A549 (cell line): Measurements from ENCODE around the gene SORCS2. TPM values are rescaled to one million over a fixed set of nuclear protein-coding genes. Genes with fewer than 3 reads are reported as not detected.

Experiments used
- ATAC-seq, 2 experiments: fragments of 200-7000 bp in 1 of 2; fragments of >200 bp in 1 of 2; cut with Nextera tagmentation in 1 of 2; cut with Tn5 transposase in 1 of 2; 3 replicates each; pipeline versions ENCODE4 v1.8.0 to v1.9.1; 2018 to 2020; ENCODE audit warnings: mild to moderate bottlenecking in 1 of 2, moderate library complexity in 1 of 2
- CTCF ChIA-PET: fragments of 300-600 bp; sonication (Branson Sonifier 250); formaldehyde crosslinking; extraction: SDS; loops from one replicate; lab custom pipeline; 2021; ENCODE audit warnings: antibody characterized with exemption, inconsistent platforms; lab: Yijun Ruan, JAX
- POLR2A ChIA-PET: fragments of 350-600 bp; formaldehyde crosslinking; extraction: SDS; loops from one replicate; lab custom pipeline; 2021; ENCODE audit warnings: antibody characterized with exemption, inconsistent platforms; lab: Yijun Ruan, JAX
- DNase-seq, 2 experiments: peaks; one replicate each; pipeline versions ENCODE4 v3.0.0 to v3.0.0-alpha.2; 2011 to 2016; ENCODE audit warnings: low read depth in 1 of 2, low spot score in 1 of 2
- FAIRE-seq: peaks from 2 replicates; lab custom pipeline; 2011; peaks lifted over from hg19 to GRCh38; lab: Jason Lieb, UNC
- H3K27ac ChIP-seq, 2 experiments: fragments of >200 bp; sonication (Bioruptor Twin); formaldehyde crosslinking; 3 replicates each; pipeline ENCODE4 v1.5.1; 2016 to 2017
- H3K4me1 ChIP-seq: fragments of >200 bp; sonication (Bioruptor Twin); formaldehyde crosslinking; 3 replicates; pipeline ENCODE4 v1.6.1; 2016
- H3K4me2 ChIP-seq: fragments of >200 bp; sonication (Bioruptor Twin); formaldehyde crosslinking; 3 replicates; pipeline ENCODE4 v1.6.1; 2016
- H3K4me3 ChIP-seq: fragments of >200 bp; sonication (Bioruptor Twin); formaldehyde crosslinking; 3 replicates; pipeline ENCODE4 v1.5.1; 2016
- H3K9me3 ChIP-seq: fragments of >200 bp; sonication (Bioruptor Twin); formaldehyde crosslinking; 3 replicates; pipeline ENCODE4 v1.6.1; 2016
- ATOH8 ChIP-seq: fragments of 250-450 bp; sonication (Bioruptor Pico); IDR thresholded peaks from 2 replicates; pipeline ENCODE4 v1.5.0; 2020; ENCODE audit warnings: low read depth, mild to moderate bottlenecking, moderate library complexity
- BCL3 ChIP-seq: fragments of >200 bp; sonication (Bioruptor Twin); formaldehyde crosslinking; IDR thresholded peaks from 3 replicates; pipeline ENCODE4 v1.6.1; 2016
- CBX2 ChIP-seq: fragments of 200-600 bp; sonication (generic); IDR thresholded peaks from 2 replicates; pipeline ENCODE4 v1.6.1; 2016; ENCODE audit warnings: low read depth, mild to moderate bottlenecking, borderline replicate concordance
- CBX8 ChIP-seq: fragments of 200-600 bp; sonication (generic); IDR thresholded peaks from 2 replicates; pipeline ENCODE4 v1.6.1; 2016
- CEBPB ChIP-seq, 2 experiments: fragments of >200 bp in 1 of 2; sonication (Bioruptor Twin) in 1 of 2; formaldehyde crosslinking in 1 of 2; IDR thresholded peaks; 2 replicates each; pipeline ENCODE4 v1.6.1; 2012 to 2016
- CHD2 ChIP-seq: fragments of 150-350 bp; IDR thresholded peaks from 2 replicates; pipeline ENCODE4 v1.6.1; 2014; ENCODE audit warnings: low read length; ENCODE audit not compliant: partially characterized antibody
- CHD4 ChIP-seq: fragments of 200-600 bp; sonication (generic); IDR thresholded peaks from 2 replicates; pipeline ENCODE4 v1.6.1; 2016; ENCODE audit warnings: antibody characterized with exemption, mild to moderate bottlenecking, borderline replicate concordance
- CTCF ChIP-seq: fragments of >200 bp; sonication (Bioruptor Twin); formaldehyde crosslinking; IDR thresholded peaks from 3 replicates; pipeline ENCODE4 v1.5.1; 2016
- EHMT2 ChIP-seq: fragments of 200-600 bp; sonication (generic); IDR thresholded peaks from 2 replicates; pipeline ENCODE4 v1.6.1; 2016; ENCODE audit warnings: antibody characterized with exemption, low read depth, mild to moderate bottlenecking, moderate library complexity
- ESRRA ChIP-seq: fragments of 150-350 bp; IDR thresholded peaks from 2 replicates; pipeline ENCODE4 v1.6.1; 2014; ENCODE audit warnings: mild to moderate bottlenecking, low read length, borderline replicate concordance
- FOXS1 ChIP-seq: fragments of 250-450 bp; sonication (Bioruptor Pico); IDR thresholded peaks from 2 replicates; pipeline ENCODE4 v1.5.0; 2020; ENCODE audit warnings: mild to moderate bottlenecking, moderate library complexity
- GATA3 ChIP-seq: IDR thresholded peaks from 2 replicates; pipeline ENCODE4 v1.6.1; 2012; ENCODE audit warnings: borderline replicate concordance
- HDAC2 ChIP-seq: fragments of 200-600 bp; sonication (generic); IDR thresholded peaks from 2 replicates; pipeline ENCODE4 v1.6.1; 2016
- HES2 ChIP-seq: fragments of >200 bp; sonication (Bioruptor Twin); formaldehyde crosslinking; IDR thresholded peaks from 2 replicates; pipeline ENCODE4 v1.6.1; 2016
- JUN ChIP-seq, 2 experiments: fragments of >200 bp; sonication (Bioruptor Twin); formaldehyde crosslinking; IDR thresholded peaks; 2 replicates in 1 of 2; 3 replicates in 1 of 2; pipeline ENCODE4 v1.6.1; 2016 to 2017
- JUNB ChIP-seq: fragments of >200 bp; sonication (Bioruptor Twin); formaldehyde crosslinking; IDR thresholded peaks from 2 replicates; pipeline ENCODE4 v1.6.1; 2016
- KDM1A ChIP-seq: fragments of 200-600 bp; sonication (generic); IDR thresholded peaks from 2 replicates; pipeline ENCODE4 v1.6.1; 2016; ENCODE audit warnings: low read depth, mild to moderate bottlenecking
- MAZ ChIP-seq: fragments of 150-350 bp; IDR thresholded peaks from 2 replicates; pipeline ENCODE4 v1.6.1; 2014; ENCODE audit warnings: antibody characterized with exemption, low read depth, low read length, borderline replicate concordance
- NFE2L2 ChIP-seq: fragments of 150-350 bp; conservative IDR thresholded peaks from 2 replicates; pipeline ENCODE4 v1.6.1; 2014; ENCODE audit warnings: low read length
- NPAS2 ChIP-seq: fragments of 250-450 bp; sonication (Bioruptor Pico); IDR thresholded peaks from 2 replicates; pipeline ENCODE4 v1.8.0; 2022; ENCODE audit warnings: mild to moderate bottlenecking, moderate library complexity, borderline replicate concordance
- NR3C1 ChIP-seq: fragments of >200 bp; sonication (Bioruptor Twin); formaldehyde crosslinking; IDR thresholded peaks from 3 replicates; pipeline ENCODE4 v1.6.1; 2017
- PBX3 ChIP-seq: IDR thresholded peaks from 2 replicates; pipeline ENCODE4 v1.6.1; 2012
- PHF8 ChIP-seq: fragments of 200-600 bp; sonication (generic); IDR thresholded peaks from 2 replicates; pipeline ENCODE4 v1.6.1; 2016; ENCODE audit warnings: low read depth, mild to moderate bottlenecking, antibody characterized with exemption, moderate library complexity, borderline replicate concordance
- RFX5 ChIP-seq: fragments of 450-650 bp; IDR thresholded peaks from 2 replicates; pipeline ENCODE4 v1.7.1; 2014; ENCODE audit warnings: antibody characterized with exemption, mild to moderate bottlenecking, moderate library complexity
- RNF2 ChIP-seq: fragments of 200-600 bp; sonication (generic); IDR thresholded peaks from 2 replicates; pipeline ENCODE4 v1.6.1; 2016; ENCODE audit warnings: low read depth, mild to moderate bottlenecking, antibody characterized with exemption, moderate library complexity, borderline replicate concordance
- TFCP2L1 ChIP-seq: fragments of 250-450 bp; sonication (Bioruptor Pico); IDR thresholded peaks from 2 replicates; pipeline ENCODE4 v1.5.0; 2021; ENCODE audit warnings: mild to moderate bottlenecking
- TP53 ChIP-seq: fragments of 250-450 bp; sonication (Bioruptor Pico); IDR thresholded peaks from 2 replicates; pipeline ENCODE4 v1.5.0; 2021; ENCODE audit warnings: mild to moderate bottlenecking, moderate library complexity
- ZC3H11A ChIP-seq: fragments of 450-650 bp; IDR thresholded peaks from 2 replicates; pipeline ENCODE4 v1.6.1; 2014; ENCODE audit warnings: antibody characterized with exemption, mild to moderate bottlenecking
- ZFP36 ChIP-seq: fragments of 450-650 bp; IDR thresholded peaks from 2 replicates; pipeline ENCODE4 v1.6.1; 2014; ENCODE audit warnings: borderline replicate concordance; ENCODE audit not compliant: partially characterized antibody
- WGBS: methylation state at CpG from one replicate; pipeline ENCODE4 v1.1.6; 2017; ENCODE audit errors: missing lambda C conversion rate; 5-methylcytosine and 5-hydroxymethylcytosine counted together
- polyA plus RNA-seq, 4 experiments: library from polyadenylated mRNA; depleted of rRNA in 3 of 4; stranded (reverse); fragments of >200 nt; fragmentation: RNase III in 1 of 4; extraction: RNeasy Plus Mini Kit Qiagen cat#74134 plus additional on column Dnase treatment in 1 of 4; gene quantifications; 2 replicates in 3 of 4; 3 replicates in 1 of 4; pipeline ENCODE4 v1.2.3, GENCODE V29; 2011 to 2017

Gene SORCS2
- polyA plus RNA-seq, 2 of the 4 experiments (the other 2 are of a cell fraction) = 1.4 to 4.6 TPM

- Histone ChIP-seq H3K27ac (no peak overlapping the region), H3K9me3 (peaks cover 20% of the 10 kb centered on the region), H3K4me3 (no peak overlapping the region)
- no peak for DNase-seq
- POLR2A ChIA-PET = no interaction called here
- no peak for FAIRE-seq
- ATAC-seq = no peak
- TF ChIP-seq GATA3 = no peak
- TF ChIP-seq CBX8 = no peak
- no peak for TF ChIP-seq HDAC2
- no peak for TF ChIP-seq BCL3
- TF ChIP-seq MAZ = no peak
- TF ChIP-seq PHF8 = no peak
- no peak for TF ChIP-seq CTCF
- TF ChIP-seq ESRRA = no peak
- TF ChIP-seq TFCP2L1 (CRISPR knock-in tag) = no peak
- TF ChIP-seq, all 56 proteins: peak for 0
- 0% methylated on average over 1 of the region's 3 CpGs for WGBS
- Histone ChIP-seq H3K4me1 (no peaks in the 10 kb centered on the region; the same call in 2 of the 3 replicates), H3K4me2 (no peak overlapping the region)
- CTCF ChIA-PET = no interaction called here
These were observed 360.1 kb downstream of the SORCS2 start for GRCh38 chr4:7552466-7552865.

GRCh38 chr4:7553280-7553679 lies 360.9 kb downstream of the SORCS2 start:
- DNase-seq (no peak), FAIRE-seq (no peak), ATAC-seq (no peak)
- TF ChIP-seq KDM1A (no peak), CHD4 (no peak), FOXS1 (CRISPR knock-in tag) (no peak), NPAS2 (CRISPR knock-in tag) (no peak), MAZ (no peak), PHF8 (no peak), TP53 (CRISPR knock-in tag) (no peak), JUNB (no peak), CBX8 (no peak), EHMT2 (no peak), RFX5 (no peak)
- H3K27ac ChIP-seq = no peak overlapping the region
- ChIA-PET POLR2A (no interaction called here), CTCF (no interaction called here)
- peaks cover 20% of the 10 kb centered on the region for H3K9me3 ChIP-seq
- H3K4me2 ChIP-seq = no peak overlapping the region
- WGBS = 53% methylated on average over 1 of the region's 1 CpG
- H3K4me1 ChIP-seq = peaks cover 4% of the 10 kb centered on the region; the same call in 1 of the 3 replicates
- no peak overlapping the region for H3K4me3 ChIP-seq

GRCh38 chr4:7554905-7555304 lies 362.6 kb downstream of the SORCS2 start:
- Histone ChIP-seq H3K4me3 (no peak overlapping the region), H3K27ac (no peak overlapping the region), H3K9me3 (peaks cover 16% of the 10 kb centered on the region), H3K4me2 (no peak overlapping the region), H3K4me1 (peaks cover 4% of the 10 kb centered on the region; the same call in 1 of the 3 replicates)
- no peak for DNase-seq
- no peak for TF ChIP-seq PHF8
- TF ChIP-seq RNF2 = no peak
- TF ChIP-seq MAZ = no peak
- TF ChIP-seq ZC3H11A = no peak
- no peak for TF ChIP-seq CHD2
- TF ChIP-seq ZFP36 = no peak
- no peak for TF ChIP-seq PBX3
- no peak for TF ChIP-seq BCL3
- TF ChIP-seq ATOH8 = no peak
- no peak for TF ChIP-seq CEBPB (IDR thresholded peaks at IDR 0.05)
- TF ChIP-seq CBX8 = no peak
- TF ChIP-seq NFE2L2 = no peak
- no peak for TF ChIP-seq NR3C1
- TF ChIP-seq JUN (IDR thresholded peaks at IDR 0.05) = no peak
- TF ChIP-seq HES2 = no peak
- TF ChIP-seq CBX2 = no peak
- no peak for TF ChIP-seq JUNB
- WGBS = 7% methylated on average over 2 of the region's 3 CpGs
- POLR2A ChIA-PET = no interaction called here
- no peak for ATAC-seq
- CTCF ChIA-PET = no interaction called here
- FAIRE-seq = no peak
